ENCODE results near the gene TAF3.

- TF ChIP-seq CTCF (IDR thresholded peaks at IDR 0.05), result no peak
- TF ChIP-seq EZH2 (IDR thresholded peaks at IDR 0.05; ENCODE audit: borderline replicate concordance, insufficient read depth, low read depth, low read length, poor library complexity, severe bottlenecking), result no peak
Measured at GRCh38 chr10:7818295-7819120, at the start of gene TAF3.
